ENCODE measurements around the gene ZNF655. TPM values are rescaled to one million over a fixed set of nuclear protein-coding genes. Genes with fewer than 3 reads are reported as not detected.
A peak's percentile ranks its signal among the peaks of the same experiment; 100 is the strongest.
"Not testable (repeated sequence)": the region's sequence is repeated elsewhere in the genome, so short reads cannot be mapped to it uniquely, and the experiment has no call there.

Gene ZNF655
- 24.0 TPM for total RNA-seq

DNA sequence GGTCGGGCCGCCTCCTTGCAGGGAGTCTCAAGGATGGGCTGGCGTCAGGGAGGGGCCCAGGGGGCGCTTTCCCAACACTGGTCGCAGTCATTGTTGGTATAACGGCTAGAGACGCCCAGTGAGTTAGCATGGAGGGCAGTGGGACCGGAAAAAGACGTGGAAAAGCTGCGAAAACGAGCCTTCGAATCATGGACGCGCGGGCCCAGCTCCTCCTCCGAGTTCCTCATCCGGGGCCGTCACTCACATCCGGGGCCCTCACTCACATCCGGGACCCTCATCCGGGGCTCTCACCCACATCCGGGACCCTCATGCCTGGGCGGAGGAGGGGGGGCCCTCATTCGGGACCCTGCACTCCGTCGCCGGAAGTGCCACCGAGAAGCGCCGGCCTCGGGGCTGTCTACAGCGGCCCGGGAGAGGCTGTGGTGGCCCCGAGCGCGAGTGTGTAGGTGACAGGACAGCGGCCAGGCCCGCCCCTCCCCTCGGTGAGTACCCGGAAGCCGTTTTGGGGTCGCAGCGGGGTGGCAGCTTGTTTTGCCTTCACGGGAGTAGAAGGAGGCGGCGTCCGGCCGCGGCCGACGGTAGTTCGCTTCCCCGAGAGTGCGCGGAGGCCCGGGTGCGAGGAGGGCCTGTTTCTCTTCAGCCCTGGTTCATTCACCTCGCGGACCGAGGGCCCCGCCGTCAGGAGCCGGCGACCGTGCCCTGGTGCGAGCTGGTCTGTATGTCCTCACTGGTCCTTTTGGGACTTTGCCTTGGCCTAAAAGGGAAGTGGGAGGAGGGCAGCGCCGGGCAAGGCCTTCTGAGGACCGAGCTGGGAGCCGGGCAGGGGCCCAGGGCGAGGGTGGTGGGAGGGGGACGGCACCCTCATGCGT, at the start of gene ZNF655:
Gene ZNF655 (plus strand): TSS at position 337 of the 869 bp plus-strand sequence. CDS start 1,918 bp downstream, outside the sequence.
- DNase-seq (ENCODE audit: low spot score), result peak; percentile 87
- peak; percentile 88 for ATAC-seq

DNA sequence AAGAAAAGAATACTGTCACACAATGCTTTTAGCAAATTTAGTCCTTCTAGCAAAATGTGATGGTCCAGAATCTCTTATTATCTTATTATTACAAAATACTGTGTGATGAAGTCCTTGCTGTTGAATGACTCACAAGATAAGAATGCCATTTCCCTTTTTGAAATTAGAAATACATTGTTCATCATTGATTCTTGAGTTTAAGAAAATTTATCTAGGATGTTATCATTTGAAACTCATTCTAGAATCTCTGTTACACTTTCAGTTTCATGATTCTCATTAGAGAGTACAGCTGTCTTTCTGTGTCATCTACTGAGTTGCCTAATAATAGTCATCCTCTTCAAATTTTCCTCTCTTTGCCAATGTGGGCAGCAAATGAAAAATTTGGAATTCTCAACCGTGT, 44.4 kb upstream of the ZNF655 start:
- no peak for DNase-seq (ENCODE audit: low spot score)
- ATAC-seq, result no peak

DNA sequence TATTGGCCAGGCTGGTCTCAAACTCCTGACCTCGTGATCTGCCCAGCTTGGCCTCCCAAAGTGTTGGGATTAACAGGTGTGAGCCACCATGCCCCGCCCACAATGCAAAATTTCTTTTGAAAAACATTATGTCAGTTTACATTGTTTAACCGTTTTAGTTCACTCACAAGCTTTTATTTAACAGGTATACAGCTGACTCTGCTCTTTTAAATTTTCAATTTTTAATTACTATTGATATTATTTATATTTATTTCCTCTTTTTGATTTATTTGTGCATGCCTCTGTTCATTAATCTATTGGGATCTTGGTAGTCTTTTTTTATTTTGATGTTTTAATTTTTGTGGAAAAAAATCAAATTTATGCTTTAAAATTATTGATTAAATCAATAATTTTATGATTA, 37.0 kb upstream of the ZNF655 start:
- no peak for ATAC-seq
- no peak for DNase-seq (ENCODE audit: low spot score)

DNA sequence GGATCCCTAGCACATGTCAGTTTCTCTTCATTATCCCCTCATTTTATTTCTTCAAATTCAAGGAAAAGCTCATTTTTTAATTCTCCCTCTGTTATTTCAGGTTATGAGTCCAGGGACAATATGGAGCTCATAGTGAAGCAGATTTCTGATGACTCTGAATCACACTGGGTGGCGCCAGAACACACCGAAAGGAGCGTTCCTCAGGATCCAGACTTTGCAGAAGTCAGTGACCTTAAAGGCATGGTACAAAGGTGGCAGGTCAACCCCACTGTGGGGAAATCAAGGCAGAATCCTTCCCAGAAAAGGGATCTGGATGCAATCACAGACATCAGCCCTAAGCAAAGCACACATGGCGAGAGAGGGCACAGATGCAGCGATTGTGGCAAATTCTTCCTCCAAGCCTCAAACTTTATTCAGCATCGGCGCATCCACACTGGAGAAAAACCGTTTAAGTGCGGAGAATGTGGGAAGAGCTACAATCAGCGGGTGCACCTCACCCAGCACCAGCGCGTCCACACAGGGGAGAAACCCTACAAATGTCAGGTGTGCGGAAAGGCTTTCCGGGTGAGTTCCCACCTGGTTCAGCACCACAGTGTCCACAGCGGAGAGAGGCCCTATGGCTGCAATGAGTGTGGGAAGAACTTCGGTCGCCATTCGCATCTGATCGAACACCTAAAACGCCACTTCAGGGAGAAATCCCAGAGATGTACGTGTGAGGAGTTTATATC, 32.6 kb upstream of the ZNF655 start:
- ATAC-seq, result peak; percentile 24
- no peak for DNase-seq (ENCODE audit: low spot score)

DNA sequence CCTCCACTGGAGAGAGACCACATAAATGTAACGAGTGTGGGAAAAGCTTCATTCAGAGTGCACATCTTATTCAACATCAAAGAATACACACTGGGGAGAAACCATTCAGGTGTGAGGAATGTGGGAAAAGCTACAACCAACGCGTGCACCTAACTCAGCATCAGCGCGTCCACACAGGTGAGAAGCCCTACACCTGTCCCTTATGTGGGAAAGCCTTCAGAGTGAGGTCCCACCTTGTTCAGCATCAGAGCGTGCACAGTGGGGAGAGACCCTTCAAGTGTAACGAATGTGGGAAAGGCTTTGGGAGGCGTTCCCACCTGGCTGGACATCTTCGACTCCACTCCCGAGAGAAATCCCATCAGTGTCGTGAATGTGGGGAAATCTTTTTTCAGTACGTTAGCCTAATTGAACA, 27.1 kb upstream of the ZNF655 start:
- no peak for ATAC-seq

GRCh38 chr7:99535667-99536066, 22.8 kb upstream of the ZNF655 start:
- no peak for DNase-seq (ENCODE audit: low spot score)
- ATAC-seq, result no peak

More for the DNA sequence above, 27.1 kb upstream of the ZNF655 start:
- no peak for DNase-seq (ENCODE audit: low spot score)

- ATAC-seq (no peak), DNase-seq (ENCODE audit: low spot score) (no peak)
These were observed 19.1 kb upstream of the ZNF655 start for GRCh38 chr7:99539213-99539811.

- ATAC-seq (no peak), DNase-seq (ENCODE audit: low spot score) (no peak)
These were observed 17.9 kb upstream of the ZNF655 start for GRCh38 chr7:99540542-99540941.

- ATAC-seq (no peak), DNase-seq (ENCODE audit: low spot score) (no peak)
These were observed 17.2 kb upstream of the ZNF655 start for GRCh38 chr7:99541212-99541611.

DNA sequence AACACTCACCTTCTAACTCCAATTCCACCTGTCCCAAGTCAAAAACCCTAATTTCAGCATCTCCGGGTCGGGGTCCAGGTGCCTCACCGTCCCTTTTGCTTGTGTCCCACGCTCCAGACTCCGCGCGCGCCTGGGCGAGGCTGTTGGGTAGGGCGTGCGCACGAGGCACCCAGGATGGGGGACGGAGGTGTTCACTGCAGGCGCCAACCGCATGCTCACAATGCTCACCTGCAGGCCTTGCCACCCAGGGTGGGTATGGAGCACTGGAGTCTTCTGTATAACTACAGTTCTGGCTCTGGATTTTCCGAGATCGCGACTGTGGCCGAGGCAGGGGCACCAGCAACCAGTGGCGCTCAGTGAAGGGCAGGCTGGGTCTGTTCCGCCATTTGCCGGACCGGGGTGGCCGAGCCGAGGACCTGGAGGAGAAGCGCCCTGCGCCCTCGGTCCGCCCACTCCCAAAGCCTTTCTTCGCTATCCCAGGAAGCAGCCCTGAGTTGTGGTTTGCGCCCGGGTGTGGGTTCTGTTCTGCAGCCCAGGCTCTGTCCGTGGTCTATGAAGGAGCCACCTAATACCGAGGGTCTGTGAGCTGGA, 15.3 kb upstream of the ZNF655 start:
- ATAC-seq, result no peak

GRCh38 chr7:99543916-99544315, 14.5 kb upstream of the ZNF655 start:
- DNase-seq (ENCODE audit: low spot score) (no peak), ATAC-seq (no peak)

More for the DNA sequence above, 15.3 kb upstream of the ZNF655 start:
- no peak for DNase-seq (ENCODE audit: low spot score)

DNA sequence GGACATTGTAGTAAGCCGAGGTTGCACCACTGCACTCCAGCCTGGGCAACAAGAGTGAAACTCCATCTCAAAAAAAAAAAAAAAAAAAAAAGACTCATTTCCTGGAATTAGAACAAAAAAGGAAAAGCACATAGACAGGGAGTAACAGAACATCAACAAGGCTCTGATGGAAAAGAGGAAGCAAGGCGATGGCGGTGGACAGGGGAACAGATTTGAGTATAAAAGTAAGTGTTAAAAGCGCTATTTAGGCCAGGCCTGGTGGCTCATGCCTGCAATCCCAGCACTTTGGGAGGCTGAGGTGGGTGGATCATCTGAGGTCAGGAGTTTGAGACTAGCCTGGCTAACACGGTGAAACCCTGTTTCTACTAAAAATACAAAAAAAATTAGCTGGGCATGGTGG, 13.1 kb upstream of the ZNF655 start:
- not testable (repeated sequence) for ATAC-seq; DNase-seq (ENCODE audit: low spot score)

GRCh38 chr7:99549545-99549944, 8.9 kb upstream of the ZNF655 start:
- DNase-seq (ENCODE audit: low spot score); ATAC-seq: not testable (repeated sequence)

DNA sequence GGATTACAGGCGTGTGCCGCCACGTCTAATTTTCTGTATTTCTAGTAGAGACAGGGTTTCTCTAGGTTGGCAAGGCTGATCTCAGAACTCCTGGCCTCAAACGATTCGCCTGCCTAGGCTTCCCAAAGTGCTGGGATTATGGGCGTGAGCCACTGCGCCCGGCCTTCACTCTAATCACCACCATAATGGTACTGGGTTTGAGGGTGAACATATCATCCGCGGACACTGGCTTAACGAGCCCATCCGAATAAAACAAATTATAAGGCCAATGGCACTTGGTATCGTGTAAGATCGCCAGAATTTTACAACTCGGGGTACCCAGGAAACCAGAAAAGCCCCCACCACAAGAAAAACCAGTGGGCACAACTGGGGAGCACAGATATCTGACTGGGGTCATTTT, 7.1 kb upstream of the ZNF655 start:
- ATAC-seq, result peak; percentile 31
- no peak for DNase-seq (ENCODE audit: low spot score)

DNA sequence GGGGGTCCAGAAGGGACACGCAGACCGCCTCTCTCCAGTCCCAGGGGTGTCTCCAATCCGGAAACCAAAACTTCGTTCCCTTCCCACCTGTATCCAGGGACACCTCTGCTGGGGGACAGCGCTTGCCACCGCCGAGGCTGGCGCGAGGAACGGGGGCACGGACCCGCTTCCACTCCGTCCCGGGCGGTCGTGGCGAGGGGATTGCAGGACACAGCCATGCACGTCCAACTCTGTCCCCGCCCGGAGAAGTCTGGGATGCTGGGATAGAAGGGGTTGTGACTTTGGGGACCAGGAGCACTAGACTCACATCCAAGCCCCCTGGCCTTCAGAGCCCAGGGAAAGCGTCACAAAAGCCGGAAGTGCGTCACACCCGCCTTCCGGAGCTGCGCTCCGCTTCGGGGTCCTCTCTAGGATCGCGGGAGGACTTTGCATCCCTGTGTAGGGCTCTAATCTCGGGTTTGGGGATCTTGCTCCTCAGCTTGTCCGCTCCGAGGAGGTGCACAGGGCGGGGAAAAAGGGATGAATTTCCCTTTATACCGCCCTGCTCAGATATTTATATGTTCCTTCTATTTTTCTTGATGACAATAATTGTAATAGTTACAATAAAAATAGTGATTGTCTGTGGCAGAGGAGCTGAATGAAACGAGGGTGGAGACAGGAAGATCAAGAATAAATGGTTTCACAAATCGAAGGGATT, 6.5 kb upstream of the ZNF655 start, which contains the start of gene FAM200A:
Gene FAM200A (minus strand): TSS at position 348 of the 697 bp plus-strand sequence. CDS start 3,707 bp downstream, outside the sequence.
- peak; percentile 98 for ATAC-seq

GRCh38 chr7:99553039-99553438, 5.4 kb upstream of the ZNF655 start:
- ATAC-seq (no peak), DNase-seq (ENCODE audit: low spot score) (no peak)

More for the DNA sequence above, 6.5 kb upstream of the ZNF655 start, which contains the start of gene FAM200A:
- peak; percentile 83 for DNase-seq (ENCODE audit: low spot score)

DNA sequence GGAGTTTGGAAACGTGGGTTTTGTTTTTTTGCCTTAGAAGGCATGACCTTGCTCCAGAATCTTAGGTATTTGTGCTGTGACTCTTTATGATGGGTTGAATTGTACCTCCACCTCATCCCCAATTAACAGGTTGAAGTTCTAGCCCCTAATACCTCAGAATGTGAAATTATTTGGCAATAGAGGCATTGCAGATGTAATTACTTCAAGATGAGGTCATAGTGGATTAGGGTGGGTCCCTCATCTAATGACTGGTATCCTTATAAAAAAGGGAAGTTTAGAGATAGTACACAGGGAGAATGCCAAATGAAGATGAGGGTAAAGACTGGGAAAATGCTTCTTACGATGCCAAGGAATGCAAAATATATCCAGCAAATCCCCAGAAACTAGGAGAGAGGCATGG, 3.5 kb upstream of the ZNF655 start:
- DNase-seq (ENCODE audit: low spot score) (no peak), ATAC-seq (no peak)

- DNase-seq (ENCODE audit: low spot score), result peak; percentile 3
- no peak for ATAC-seq
These were observed 1.2 kb upstream of the ZNF655 start for GRCh38 chr7:99557196-99557607.

- DNase-seq (ENCODE audit: low spot score), result no peak
- peak; percentile 6 for ATAC-seq
These were observed 519 bp upstream of the ZNF655 start for GRCh38 chr7:99557940-99558305.

- no peak for DNase-seq (ENCODE audit: low spot score)
- no peak for ATAC-seq
These were observed 903 bp downstream of the ZNF655 start for GRCh38 chr7:99559175-99559915.
